ENCODE results near the gene PDCD4.

The PDCD4 gene

GRCh38 chr10:110887560-110887959 is 15.8 kb downstream of the PDCD4 start:
- no peak overlapping the region for H3K4me3 ChIP-seq (ENCODE audit: low read depth, low read length)
- in situ Hi-C loops (cut with HindIII; ENCODE audit: low sequenced_read_pairs) = no loop called here
- TF ChIP-seq, protein P1, sequence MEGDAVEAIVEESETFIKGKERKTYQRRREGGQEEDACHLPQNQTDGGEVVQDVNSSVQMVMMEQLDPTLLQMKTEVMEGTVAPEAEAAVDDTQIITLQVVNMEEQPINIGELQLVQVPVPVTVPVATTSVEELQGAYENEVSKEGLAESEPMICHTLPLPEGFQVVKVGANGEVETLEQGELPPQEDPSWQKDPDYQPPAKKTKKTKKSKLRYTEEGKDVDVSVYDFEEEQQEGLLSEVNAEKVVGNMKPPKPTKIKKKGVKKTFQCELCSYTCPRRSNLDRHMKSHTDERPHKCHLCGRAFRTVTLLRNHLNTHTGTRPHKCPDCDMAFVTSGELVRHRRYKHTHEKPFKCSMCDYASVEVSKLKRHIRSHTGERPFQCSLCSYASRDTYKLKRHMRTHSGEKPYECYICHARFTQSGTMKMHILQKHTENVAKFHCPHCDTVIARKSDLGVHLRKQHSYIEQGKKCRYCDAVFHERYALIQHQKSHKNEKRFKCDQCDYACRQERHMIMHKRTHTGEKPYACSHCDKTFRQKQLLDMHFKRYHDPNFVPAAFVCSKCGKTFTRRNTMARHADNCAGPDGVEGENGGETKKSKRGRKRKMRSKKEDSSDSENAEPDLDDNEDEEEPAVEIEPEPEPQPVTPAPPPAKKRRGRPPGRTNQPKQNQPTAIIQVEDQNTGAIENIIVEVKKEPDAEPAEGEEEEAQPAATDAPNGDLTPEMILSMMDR (IDR thresholded peaks at IDR 0.05; ENCODE audit: low read depth, low read length) = no peak
- DNase-seq (ENCODE audit: low read depth, low spot score) = no peak

DNA sequence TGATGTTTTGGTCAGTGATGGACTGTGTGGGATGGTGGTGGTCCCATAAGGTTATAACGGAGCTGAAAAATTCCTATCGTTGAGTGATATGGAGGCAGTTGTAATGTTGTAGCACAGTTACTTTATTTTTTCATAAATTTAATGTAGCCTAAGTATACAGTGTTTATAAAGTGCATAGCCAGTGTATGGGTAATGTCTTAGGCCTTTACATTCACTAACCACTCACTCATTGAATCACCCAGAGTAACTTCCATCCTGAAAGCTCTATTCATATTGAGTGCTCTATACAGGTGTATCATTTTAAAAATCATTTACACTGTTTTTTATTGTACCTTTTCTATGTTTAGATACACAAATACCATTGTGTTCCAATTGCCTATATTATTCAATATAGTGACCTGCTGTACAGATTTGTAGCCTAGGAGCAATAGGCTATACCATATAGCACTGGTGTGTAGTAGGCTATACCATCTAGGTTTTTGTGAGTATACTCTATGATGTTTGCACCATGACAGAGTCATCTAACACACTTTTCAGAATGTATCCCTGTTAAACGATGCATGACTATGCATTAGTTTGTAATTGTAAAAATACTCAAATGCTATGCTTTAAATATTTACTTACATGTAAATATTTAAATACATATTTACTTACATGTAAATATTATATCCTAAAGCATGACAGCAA is 21.0 kb downstream of the PDCD4 start:
- in situ Hi-C loops (cut with HindIII; ENCODE audit: low sequenced_read_pairs) = no loop called here
- no peak overlapping the region for H3K4me3 ChIP-seq (ENCODE audit: low read depth, low read length)
- TF ChIP-seq, protein P1 (IDR thresholded peaks at IDR 0.05; ENCODE audit: low read depth, low read length) = no peak
- no peak for DNase-seq (ENCODE audit: low read depth, low spot score)

GRCh38 chr10:110893559-110894179 is 21.9 kb downstream of the PDCD4 start:
- no peak overlapping the region for H3K4me3 ChIP-seq (ENCODE audit: low read depth, low read length)
- DNase-seq (ENCODE audit: low read depth, low spot score) = peak; percentile 60
- in situ Hi-C loops (cut with HindIII; ENCODE audit: low sequenced_read_pairs) = no loop called here
- TF ChIP-seq, protein P1 (IDR thresholded peaks at IDR 0.05; ENCODE audit: low read depth, low read length) = peak; percentile 31

DNA sequence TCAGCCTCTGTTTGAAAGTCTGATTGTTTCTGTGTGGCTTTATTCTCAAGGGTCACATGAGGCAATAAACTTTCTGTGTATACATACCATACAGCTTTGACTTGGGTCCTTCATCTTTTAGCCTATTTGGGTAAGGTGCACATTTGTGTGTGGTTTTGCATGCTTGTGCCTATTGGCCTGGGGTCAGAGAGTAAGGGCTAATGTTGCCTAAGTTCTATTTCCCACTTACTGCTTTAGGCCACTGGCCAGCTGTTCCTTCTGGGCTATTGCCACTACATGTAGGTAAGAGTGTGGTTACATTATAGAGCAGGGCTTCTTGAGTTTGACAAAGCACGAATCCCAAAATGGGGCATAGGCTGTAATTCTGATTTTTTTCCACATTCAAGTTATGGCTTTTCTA is 25.5 kb downstream of the PDCD4 start:
- in situ Hi-C loops (cut with HindIII; ENCODE audit: low sequenced_read_pairs) = no loop called here
- no peak overlapping the region for H3K4me3 ChIP-seq (ENCODE audit: low read depth, low read length)
- no peak for DNase-seq (ENCODE audit: low read depth, low spot score)
- TF ChIP-seq, protein P1 (IDR thresholded peaks at IDR 0.05; ENCODE audit: low read depth, low read length) = no peak

GRCh38 chr10:110898391-110898790 is 26.7 kb downstream of the PDCD4 start:
- TF ChIP-seq, protein P1 (IDR thresholded peaks at IDR 0.05; ENCODE audit: low read depth, low read length) = no peak
- no peak overlapping the region for H3K4me3 ChIP-seq (ENCODE audit: low read depth, low read length)
- DNase-seq (ENCODE audit: low read depth, low spot score) = peak; percentile 23
- in situ Hi-C loops (cut with HindIII; ENCODE audit: low sequenced_read_pairs) = no loop called here

DNA sequence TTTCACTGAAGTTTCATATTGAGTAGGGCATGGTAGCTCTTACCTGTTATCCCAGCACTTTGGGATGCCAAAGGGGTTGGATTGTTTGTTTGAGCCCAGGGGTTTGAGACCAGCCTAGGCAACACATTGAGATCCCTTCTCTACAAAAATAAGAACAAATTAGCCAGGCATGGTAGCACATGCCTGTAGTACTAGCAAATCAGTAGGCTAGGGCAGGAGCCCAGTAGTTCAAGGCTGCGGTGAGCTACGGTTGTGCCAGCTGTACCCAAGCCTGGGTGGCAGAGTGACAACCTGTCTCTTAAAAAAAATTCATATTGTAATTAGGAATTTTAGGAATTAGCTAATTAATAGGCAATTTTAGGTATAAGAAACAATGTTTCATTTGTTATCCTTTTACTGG is 29.3 kb downstream of the PDCD4 start:
- no peak for DNase-seq (ENCODE audit: low read depth, low spot score)
- TF ChIP-seq, protein P1 (IDR thresholded peaks at IDR 0.05; ENCODE audit: low read depth, low read length) = no peak
- in situ Hi-C loops (cut with HindIII; ENCODE audit: low sequenced_read_pairs) = no loop called here
- no peak overlapping the region for H3K4me3 ChIP-seq (ENCODE audit: low read depth, low read length)
